GM12878 (cell line): ENCODE measurements around the gene SLC25A41. TPM values are rescaled to one million over a fixed set of nuclear protein-coding genes. Genes with fewer than 3 reads are reported as not detected.

Experiments
- ATAC-seq: fragments of 200-7000 bp; cut with Tn5 transposase; 3 replicates; pipeline ENCODE4 v1.9.1; 2020; ENCODE audit warnings: mild to moderate bottlenecking, moderate library complexity
- BruUV-seq: library from RNA; stranded (reverse); fragments of 400-500 nt; replicated peaks from 2 replicates; lab custom pipeline; 2021; lab: Mats Ljungman, UMichigan
- CTCF ChIA-PET: fragments of 300-600 bp; sonication (Branson Sonifier 250); formaldehyde crosslinking; extraction: SDS; loops from one replicate; lab custom pipeline; 2021; ENCODE audit warnings: inconsistent platforms; lab: Yijun Ruan, JAX
- POLR2A ChIA-PET: fragments of 350-600 bp; formaldehyde crosslinking; extraction: SDS; loops from one replicate; lab custom pipeline; 2021; ENCODE audit warnings: inconsistent platforms; lab: Charles Lee
- RAD21 ChIA-PET: fragments of 300-600 bp; sonication (Branson Sonifier 250); formaldehyde crosslinking; loops from one replicate; lab custom pipeline; 2023; ENCODE audit warnings: antibody characterized with exemption; ENCODE audit not compliant: unreplicated experiment; lab: Charles Lee
- SMC1A ChIA-PET: fragments of 300-600 bp; sonication (Branson Sonifier 250); formaldehyde crosslinking; loops from one replicate; lab custom pipeline; 2023; ENCODE audit not compliant: unreplicated experiment, uncharacterized antibody; lab: Charles Lee
- DNase-seq: peaks from one replicate; pipeline ENCODE4 v3.0.0-alpha.2; 2011; ENCODE audit warnings: low read depth, low spot score
- FAIRE-seq: peaks from 3 replicates; lab custom pipeline; 2011; peaks lifted over from hg19 to GRCh38; lab: Jason Lieb, UNC
- H2AFZ ChIP-seq: 2 replicates; pipeline ENCODE4 v1.6.0; 2011; ENCODE audit warnings: low read depth, low read length, control low read depth; ENCODE audit not compliant: control insufficient read depth
- H3K27ac ChIP-seq: 2 replicates; pipeline ENCODE4 v1.5.1; 2011; ENCODE audit warnings: control low read depth; ENCODE audit not compliant: control insufficient read depth, insufficient read depth
- H3K27me3 ChIP-seq, 2 experiments: replicated peaks in 1 of 2; 2 replicates each; pipeline versions ENCODE4 v1.6.0 to v1.6.1; 2011; ENCODE audit warnings: low read length in 1 of 2; ENCODE audit not compliant: control insufficient read depth in 2 of 2, insufficient read depth in 2 of 2
- H3K36me3 ChIP-seq, 2 experiments: 2 replicates each; pipeline ENCODE4 v1.5.1; 2011; ENCODE audit warnings: low read length in 1 of 2; ENCODE audit not compliant: control insufficient read depth in 2 of 2, insufficient read depth in 2 of 2
- H3K4me1 ChIP-seq: 2 replicates; pipeline ENCODE4 v1.6.1; 2011; ENCODE audit warnings: mild to moderate bottlenecking, low read length, moderate library complexity, mixed read lengths; ENCODE audit not compliant: control insufficient read depth, insufficient read depth
- H3K4me2 ChIP-seq: 2 replicates; pipeline ENCODE4 v1.6.0; 2011; ENCODE audit warnings: control low read depth; ENCODE audit not compliant: control insufficient read depth, insufficient read depth
- H3K4me3 ChIP-seq: fragments of 200-600 bp; sonication (generic); 2 replicates; pipeline ENCODE4 v1.5.1; 2016
- H3K79me2 ChIP-seq: 2 replicates; pipeline ENCODE4 v1.6.0; 2011; ENCODE audit warnings: low read length; ENCODE audit not compliant: control insufficient read depth, insufficient read depth
- H3K9ac ChIP-seq: 2 replicates; pipeline ENCODE4 v1.8.0; 2011; ENCODE audit warnings: low read length, control low read depth, mixed read lengths; ENCODE audit not compliant: control insufficient read depth, insufficient read depth
- H3K9me3 ChIP-seq: replicated peaks from 3 replicates; pipeline ENCODE4 v1.5.1; 2011; ENCODE audit warnings: mild to moderate bottlenecking, low read length; ENCODE audit not compliant: control insufficient read depth, insufficient read depth
- H4K20me1 ChIP-seq: 2 replicates; pipeline ENCODE4 v1.6.0; 2011; ENCODE audit not compliant: control insufficient read depth, insufficient read depth
- DPF2 ChIP-seq: fragments of 450-650 bp; IDR thresholded peaks from 2 replicates; pipeline ENCODE4 v1.6.1; 2017; ENCODE audit warnings: mild to moderate bottlenecking
- HCFC1 ChIP-seq: fragments of 150-350 bp; IDR thresholded peaks from 2 replicates; pipeline ENCODE4 v1.6.1; 2014; ENCODE audit warnings: low read length
- JUNB ChIP-seq: IDR thresholded peaks from 2 replicates; pipeline ENCODE4 v1.6.1; 2016; ENCODE audit warnings: antibody characterized with exemption, mild to moderate bottlenecking
- MYC ChIP-seq: IDR thresholded peaks from 2 replicates; pipeline ENCODE4 v1.6.1; 2011; ENCODE audit warnings: mild to moderate bottlenecking, low read length, moderate library complexity, inconsistent platforms; ENCODE audit not compliant: insufficient read depth, insufficient replicate concordance, insufficient read length, severe bottlenecking
- SMARCA5 ChIP-seq: fragments of 450-650 bp; IDR thresholded peaks from 2 replicates; pipeline ENCODE4 v1.6.1; 2017; ENCODE audit warnings: mild to moderate bottlenecking
- WGBS: methylation state at CpG from one replicate; pipeline ENCODE4 v1.1.6; 2016; ENCODE audit warnings: low lambda C conversion rate; ENCODE audit not compliant: insufficient replicate concordance, insufficient coverage; ENCODE audit errors: missing lambda C conversion rate; 5-methylcytosine and 5-hydroxymethylcytosine counted together
- in situ Hi-C: fragments of 300-500 bp; cut with MboI; formaldehyde crosslinking; loops from 9 replicates; pipeline ENCODE4 v1.14.3; 2018; ENCODE audit warnings: mixed read lengths
- intact Hi-C: fragments of 100-400 bp; cut with micrococcal nuclease; formaldehyde crosslinking; loops from one replicate; pipeline ENCODE4 v1.14.2; 2022; ENCODE audit not compliant: unreplicated experiment
- polyA plus RNA-seq, 11 experiments: library from polyadenylated mRNA; depleted of rRNA in 4 of 11; unstranded in 6 of 11; stranded (reverse) in 5 of 11; fragments of >200 nt; fragmentation: Nextera tagmentation in 4 of 11; fragmentation: Illumina TruSeq in 1 of 11; extraction: Ambion mirVana in 4 of 11; extraction: Trizol in 1 of 11; gene quantifications; 1 replicate in 1 of 11; 2 replicates in 10 of 11; pipeline versions ENCODE4 v1.2.1 to v1.2.3, GENCODE V29; 2011 to 2016; ENCODE audit warnings: inconsistent platforms in 2 of 11, missing spikeins in 2 of 11, low read depth in 1 of 11
- total RNA-seq, 4 experiments: library from RNA; depleted of rRNA in 3 of 4; stranded (reverse); fragments of >200 nt in 3 of 4; fragmentation: Illumina TruSeq in 1 of 4; extraction: Trizol in 1 of 4; gene quantifications; 2 replicates each; pipeline versions ENCODE4 v1.2.1 to v1.2.3, GENCODE V29; 2013 to 2021

The SLC25A41 gene
- total and polyA plus RNA-seq, 10 of the 15 experiments (the other 5 are each of a cell fraction or from before 2014, with no cell fraction given), result 0.23 to 1.2 (median 0.43) TPM; not detected in 2

GRCh38 chr19:6393983-6394412 lies 39.6 kb downstream of the SLC25A41 start:
- in situ Hi-C loops, result no loop called here
- TF ChIP-seq JUNB (no peak), SMARCA5 (peak; percentile 38; the same call in 1 of the 2 replicates), MYC (no peak), DPF2 (peak; percentile 2), HCFC1 (no peak)
- peaks cover 22% of the 10 kb centered on the region for H3K79me2 ChIP-seq
- peaks cover 11% of the 10 kb centered on the region for H3K4me1 ChIP-seq
- H2AFZ ChIP-seq, result peak overlapping the region; percentile 99
- no peaks in the 10 kb centered on the region for H3K9me3 ChIP-seq
- 29% methylated on average over 14 of the region's 14 CpGs for WGBS
- peak; percentile 63 for DNase-seq
- intact Hi-C loops, result loop anchor here (1.0 to 10.0 kb wide), 2 partner anchors 31 to 111 kb away; partner anchors contain the start of gene TUBB4A
- no TSS peak for BruUV-seq
- POLR2A ChIA-PET, result interaction anchor here (1.2 to 1.7 kb wide), 2 partner anchors 22 to 31 kb away, joined by 5 to 9 read pairs; partner anchors contain the start of genes ALKBH7 and KHSRP
- SMC1A ChIA-PET, result interaction anchor here (1.1 to 1.5 kb wide), 3 partner anchors 10 to 31 kb away, joined by 3 read pairs; partner anchors contain the start of genes ALKBH7 and KHSRP
- FAIRE-seq, result no peak
- H3K27me3 ChIP-seq, result no peaks in the 10 kb centered on the region
- RAD21 ChIA-PET, result interaction anchor here (0.8 to 1.6 kb wide), 3 partner anchors 21 to 31 kb away, joined by 3 to 5 read pairs (median 4); partner anchors contain the start of genes ALKBH7 and KHSRP
- H3K9ac ChIP-seq, result peak overlapping the region; percentile 78
- peaks cover 4 to 16% of the 10 kb centered on the region in 2 experiments; a peak in 3 of 4 replicates for H3K36me3 ChIP-seq
- H3K27ac ChIP-seq, result peak overlapping the region; percentile 93
- no peak; the same call in 2 of the 3 replicates for ATAC-seq
- no peaks in the 10 kb centered on the region for H4K20me1 ChIP-seq
- CTCF ChIA-PET, result interaction anchor here (0.6 to 1.1 kb wide), 5 partner anchors 14 to 469 kb away, joined by 3 to 4 read pairs (median 4); no protein-coding TSS in a partner anchor
- peak overlapping the region; percentile 99 for H3K4me2 ChIP-seq
- H3K4me3 ChIP-seq, result peak overlapping the region; percentile 99
